Peyer's patch (tissue), 4 donors: Measurements from ENCODE around the gene CCZ1. TPM values are rescaled to one million over a fixed set of nuclear protein-coding genes. Genes with fewer than 3 reads are reported as not detected.
"Not testable (repeated sequence)": the region's sequence is repeated elsewhere in the genome, so short reads cannot be mapped to it uniquely, and the experiment has no call there.

ENCODE experiments used
- DNase-seq, 3 donors: peaks; one replicate each; pipeline ENCODE4 v3.0.0-alpha.2; 2017 to 2019
- H3K27ac ChIP-seq, 4 donors: fragments of 200-600 bp; sonication (generic); one replicate each; pipeline ENCODE4 v1.5.1; 2016 to 2019
- H3K27me3 ChIP-seq, 2 donors: fragments of 200-600 bp; sonication (generic); one replicate each; pipeline ENCODE4 v1.5.1; 2019
- H3K36me3 ChIP-seq, 3 donors: fragments of 200-600 bp; sonication (generic); one replicate each; pipeline ENCODE4 v1.5.1; 2016 to 2019
- H3K4me1 ChIP-seq, 4 donors: fragments of 200-600 bp; sonication (generic); one replicate each; pipeline ENCODE4 v1.5.1; 2016 to 2019
- H3K4me3 ChIP-seq, 4 donors: fragments of 200-600 bp; sonication (generic); 1 replicate in 3 of 4; 2 replicates in 1 of 4; pipeline ENCODE4 v1.5.1; 2016 to 2019; ENCODE audit warnings: mild to moderate bottlenecking in 1 of 4
- H3K9me3 ChIP-seq, 4 donors: fragments of 200-600 bp; sonication (generic); one replicate each; pipeline ENCODE4 v1.5.1; 2016 to 2019; ENCODE audit warnings: mild to moderate bottlenecking in 1 of 4
- POLR2A ChIP-seq, 2 donors: fragments of 450-650 bp; IDR thresholded peaks; one replicate each; pipeline ENCODE4 v1.5.1; 2017; ENCODE audit warnings: antibody characterized with exemption in 2 of 2, mild to moderate bottlenecking in 2 of 2, moderate library complexity in 2 of 2
- total RNA-seq, 4 donors: library from RNA; depleted of rRNA; stranded (reverse); fragments of >200 nt; gene quantifications; one replicate each; pipeline ENCODE4 v1.1.0, GENCODE V29; 2016
- TF ChIP-seq, protein P1 (sequence below), 6 experiments: fragments of 450-650 bp in 4 of 6; fragments of 200-600 bp in 2 of 6; sonication (generic) in 1 of 6; IDR thresholded peaks; one replicate each; pipeline ENCODE4 v1.5.1; 2017 to 2019; ENCODE audit warnings: antibody characterized with exemption in 6 of 6, mild to moderate bottlenecking in 3 of 6, moderate library complexity in 1 of 6

CCZ1 gene
- total RNA-seq, 4 donors from 2014 or later, result 41.1 to 61.3 (median 55.1) TPM

DNA sequence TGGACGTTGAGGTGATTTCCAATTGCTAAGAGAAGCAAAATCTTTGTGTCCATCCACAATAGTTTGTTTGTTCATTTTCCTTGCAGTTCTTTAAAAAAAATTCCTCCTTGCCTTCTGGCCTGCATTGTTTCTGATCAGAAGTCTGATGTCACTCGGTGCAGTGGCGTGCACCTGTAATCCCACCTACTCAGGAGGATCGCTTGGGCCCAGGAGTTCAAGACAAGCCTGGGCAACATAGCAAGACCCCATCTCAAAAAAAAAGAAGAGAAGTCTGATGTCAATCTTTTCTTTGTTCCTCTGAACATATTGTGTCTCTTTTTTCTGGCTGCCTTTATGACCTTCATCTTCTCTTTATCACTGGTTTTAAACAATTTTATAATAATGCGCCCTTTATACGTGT is 31.5 kb upstream of the CCZ1 start:
- no peak overlapping the region for H3K27ac ChIP-seq
- TF ChIP-seq, protein P1, sequence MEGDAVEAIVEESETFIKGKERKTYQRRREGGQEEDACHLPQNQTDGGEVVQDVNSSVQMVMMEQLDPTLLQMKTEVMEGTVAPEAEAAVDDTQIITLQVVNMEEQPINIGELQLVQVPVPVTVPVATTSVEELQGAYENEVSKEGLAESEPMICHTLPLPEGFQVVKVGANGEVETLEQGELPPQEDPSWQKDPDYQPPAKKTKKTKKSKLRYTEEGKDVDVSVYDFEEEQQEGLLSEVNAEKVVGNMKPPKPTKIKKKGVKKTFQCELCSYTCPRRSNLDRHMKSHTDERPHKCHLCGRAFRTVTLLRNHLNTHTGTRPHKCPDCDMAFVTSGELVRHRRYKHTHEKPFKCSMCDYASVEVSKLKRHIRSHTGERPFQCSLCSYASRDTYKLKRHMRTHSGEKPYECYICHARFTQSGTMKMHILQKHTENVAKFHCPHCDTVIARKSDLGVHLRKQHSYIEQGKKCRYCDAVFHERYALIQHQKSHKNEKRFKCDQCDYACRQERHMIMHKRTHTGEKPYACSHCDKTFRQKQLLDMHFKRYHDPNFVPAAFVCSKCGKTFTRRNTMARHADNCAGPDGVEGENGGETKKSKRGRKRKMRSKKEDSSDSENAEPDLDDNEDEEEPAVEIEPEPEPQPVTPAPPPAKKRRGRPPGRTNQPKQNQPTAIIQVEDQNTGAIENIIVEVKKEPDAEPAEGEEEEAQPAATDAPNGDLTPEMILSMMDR (IDR thresholded peaks at IDR 0.05), result no peak
- TF ChIP-seq POLR2A (IDR thresholded peaks at IDR 0.05), result no peak
- H3K4me3 ChIP-seq, result no peak overlapping the region
- H3K27me3 ChIP-seq, result no peaks in the 10 kb centered on the region
- no peaks in the 10 kb centered on the region for H3K36me3 ChIP-seq
- H3K9me3 ChIP-seq, result no peaks in the 10 kb centered on the region
- no peak for DNase-seq
- no peaks in the 10 kb centered on the region for H3K4me1 ChIP-seq

DNA sequence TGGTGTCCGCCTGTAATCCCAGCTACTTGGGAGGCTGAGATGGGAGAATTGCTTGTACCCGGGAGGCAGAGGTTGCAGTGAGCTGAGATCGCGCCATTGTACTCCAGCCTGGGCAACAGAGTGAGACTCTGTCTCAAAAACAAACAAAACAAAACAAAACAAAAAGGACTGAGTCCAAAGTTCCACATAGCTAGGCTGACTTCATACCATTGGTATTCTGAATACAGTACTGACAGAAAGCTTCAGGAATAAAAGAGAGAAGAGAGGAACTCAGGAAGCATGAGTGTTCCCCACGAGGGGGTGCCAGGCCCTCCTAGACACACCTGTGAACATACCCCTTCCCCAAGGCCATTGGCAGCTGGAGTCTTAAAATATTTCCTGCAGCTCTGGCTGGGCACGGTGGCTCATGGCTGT is 29.6 kb upstream of the CCZ1 start:
- not testable (repeated sequence) for H3K4me3 ChIP-seq, H3K36me3 ChIP-seq, H3K9me3 ChIP-seq, H3K27ac ChIP-seq, H3K27me3 ChIP-seq, H3K4me1 ChIP-seq, DNase-seq

DNA sequence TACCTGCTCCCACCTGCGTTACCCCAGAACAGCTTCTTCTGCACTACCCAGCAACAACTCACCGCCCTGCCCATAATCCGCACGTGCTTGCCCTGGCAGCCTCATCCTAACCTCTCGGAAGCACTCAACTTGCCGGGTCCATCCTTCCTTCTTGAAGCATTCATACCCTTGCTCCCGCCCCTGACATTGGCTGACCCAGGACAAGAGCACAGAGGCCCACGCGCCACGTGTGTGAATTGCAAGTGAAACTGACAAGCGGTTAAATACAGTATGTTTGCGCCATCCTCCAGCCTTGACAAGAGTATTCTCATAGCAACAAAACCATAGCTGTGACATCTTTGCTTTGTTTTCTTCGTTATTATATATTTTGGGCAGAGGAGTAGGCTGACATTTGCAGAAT is 28.8 kb upstream of the CCZ1 start:
- no peak for DNase-seq
- Histone ChIP-seq H3K9me3 (no peaks in the 10 kb centered on the region), H3K27ac (no peak overlapping the region), H3K4me1 (no peaks in the 10 kb centered on the region), H3K27me3 (no peaks in the 10 kb centered on the region), H3K36me3 (no peaks in the 10 kb centered on the region), H3K4me3 (no peak overlapping the region)
- TF ChIP-seq POLR2A (IDR thresholded peaks at IDR 0.05), result no peak
- TF ChIP-seq, protein P1 (IDR thresholded peaks at IDR 0.05), result no peak

DNA sequence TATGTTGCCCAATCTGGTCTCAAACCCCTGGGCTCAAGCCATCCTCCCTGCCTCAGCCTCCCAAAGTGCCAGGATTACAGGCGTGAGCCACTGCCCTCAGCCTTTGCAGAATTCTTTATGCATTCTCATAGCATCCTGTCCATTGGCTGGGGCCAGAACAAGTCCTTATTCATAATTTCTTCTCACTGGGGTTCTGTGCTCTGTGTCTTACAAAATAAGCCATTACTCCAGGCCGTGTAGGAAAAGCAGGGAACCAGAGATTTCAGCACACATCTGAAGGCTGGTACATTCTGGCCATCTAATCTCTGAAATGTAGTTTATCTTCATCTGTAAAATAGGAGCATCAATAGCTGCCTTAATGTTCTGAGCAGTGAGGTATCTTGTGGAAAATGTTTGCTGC is 28.2 kb upstream of the CCZ1 start:
- Histone ChIP-seq H3K27me3 (no peaks in the 10 kb centered on the region), H3K4me1 (no peaks in the 10 kb centered on the region), H3K36me3 (no peaks in the 10 kb centered on the region), H3K9me3 (no peaks in the 10 kb centered on the region), H3K27ac (no peak overlapping the region), H3K4me3 (no peak overlapping the region)
- TF ChIP-seq POLR2A (IDR thresholded peaks at IDR 0.05), result no peak
- TF ChIP-seq, protein P1 (IDR thresholded peaks at IDR 0.05), result no peak
- no peak for DNase-seq

DNA sequence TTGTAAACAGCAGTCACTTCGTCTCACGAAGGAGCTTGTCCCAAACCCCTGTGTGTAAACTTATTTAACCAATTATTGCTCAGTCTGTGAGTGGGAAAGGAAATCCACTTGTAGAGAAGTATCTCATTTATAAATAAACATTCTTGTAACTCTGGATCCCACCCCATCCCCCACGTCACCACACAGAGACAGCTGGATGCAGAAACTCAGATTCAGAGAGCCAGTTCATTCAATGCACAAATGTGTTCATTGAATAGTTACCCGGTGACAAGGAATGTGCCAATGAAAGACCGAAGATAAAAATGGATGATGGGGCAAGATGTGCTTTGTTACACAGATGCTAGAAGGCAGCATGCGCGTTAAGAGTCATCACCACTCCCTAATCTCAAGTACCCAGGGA is 26.2 kb upstream of the CCZ1 start:
- H3K27me3 ChIP-seq, result no peaks in the 10 kb centered on the region
- no peak for DNase-seq
- no peak overlapping the region for H3K4me3 ChIP-seq
- TF ChIP-seq, protein P1 (IDR thresholded peaks at IDR 0.05), result no peak
- no peak for TF ChIP-seq POLR2A (IDR thresholded peaks at IDR 0.05)
- H3K4me1 ChIP-seq, result no peaks in the 10 kb centered on the region
- no peak overlapping the region for H3K27ac ChIP-seq
- H3K36me3 ChIP-seq, result no peaks in the 10 kb centered on the region
- no peaks in the 10 kb centered on the region for H3K9me3 ChIP-seq

DNA sequence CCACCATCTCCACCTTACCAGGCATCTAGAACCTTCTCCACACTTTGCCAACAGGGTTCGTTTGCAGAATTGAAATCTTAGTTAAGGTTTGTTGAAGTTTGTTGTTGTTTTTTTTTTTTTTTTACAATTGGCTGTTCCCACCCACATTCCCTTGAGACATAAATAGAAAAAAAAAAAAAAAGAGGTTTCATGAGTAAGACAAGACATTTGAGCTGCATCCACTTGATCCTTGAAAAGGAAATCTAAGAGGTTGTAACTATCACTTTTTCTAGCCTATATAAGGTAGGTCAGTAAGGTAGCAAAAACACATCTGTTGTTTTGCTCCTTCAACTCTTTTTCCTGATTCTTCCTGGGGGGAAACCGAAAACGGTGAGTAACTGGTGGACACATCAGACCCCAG is 18.9 kb upstream of the CCZ1 start:
- DNase-seq, H3K9me3 ChIP-seq, H3K4me3 ChIP-seq, H3K36me3 ChIP-seq, H3K4me1 ChIP-seq, H3K27ac ChIP-seq, H3K27me3 ChIP-seq: not testable (repeated sequence)

DNA sequence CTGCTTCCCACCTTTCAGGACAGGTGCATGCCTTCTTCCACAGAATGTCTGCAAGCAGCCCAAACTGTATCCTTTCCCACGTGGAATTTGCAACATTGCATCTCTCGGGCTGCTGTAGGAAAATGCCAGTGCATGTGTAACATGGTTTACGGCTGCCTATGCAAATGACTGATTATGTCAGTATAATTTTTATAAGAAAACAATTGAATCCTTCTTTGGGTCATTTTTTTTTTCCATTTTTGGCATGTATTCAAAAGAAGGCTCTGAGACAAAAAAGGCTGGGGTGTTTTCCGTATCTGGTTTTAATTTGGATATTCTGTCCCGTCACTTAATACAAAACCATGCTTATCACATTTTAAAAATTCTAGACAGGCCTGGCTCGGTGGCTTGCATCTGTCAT is 18.4 kb upstream of the CCZ1 start:
- H3K4me1 ChIP-seq, DNase-seq, H3K4me3 ChIP-seq, H3K27ac ChIP-seq, H3K27me3 ChIP-seq, H3K9me3 ChIP-seq, H3K36me3 ChIP-seq: not testable (repeated sequence)

DNA sequence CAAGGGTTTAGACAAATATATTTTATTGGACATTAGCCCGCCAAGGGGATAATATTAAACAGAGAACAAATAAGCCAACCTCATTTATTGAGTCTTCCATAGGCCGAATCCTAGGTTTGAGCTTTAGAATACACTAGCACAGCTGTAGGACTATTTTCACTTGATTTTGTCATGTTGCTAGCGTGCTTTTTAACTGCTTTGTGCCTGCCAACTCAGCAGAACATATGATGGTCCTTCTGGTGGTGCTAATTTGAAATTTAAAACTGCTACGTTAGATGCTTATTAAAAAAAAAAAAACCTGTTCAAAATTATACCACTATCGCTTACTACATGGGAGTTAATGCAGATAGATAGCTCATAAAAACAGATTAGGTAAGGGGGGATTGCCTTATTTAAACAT is 14.1 kb upstream of the CCZ1 start:
- DNase-seq, H3K9me3 ChIP-seq, H3K4me3 ChIP-seq, H3K27me3 ChIP-seq, H3K27ac ChIP-seq, H3K36me3 ChIP-seq, H3K4me1 ChIP-seq: not testable (repeated sequence)

DNA sequence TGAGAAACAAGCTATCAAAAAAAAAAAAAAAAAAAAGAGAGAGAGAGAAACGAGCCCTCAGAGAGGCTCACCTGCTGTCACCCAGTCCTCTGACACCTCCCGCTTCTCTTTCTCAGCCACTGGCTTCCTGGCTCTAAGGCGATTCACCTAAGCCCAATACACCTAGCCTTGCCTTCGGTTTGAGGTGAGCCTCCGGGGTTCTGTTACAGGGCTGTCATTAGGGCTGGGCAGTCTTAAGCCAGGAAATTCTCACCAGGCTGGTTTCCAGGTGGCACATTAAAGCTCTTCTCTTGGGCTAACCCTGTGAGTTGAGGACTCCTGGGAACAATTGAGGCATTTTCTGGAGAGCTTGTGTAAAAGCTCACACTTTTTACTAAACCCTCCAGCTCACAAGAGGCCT is 10.5 kb upstream of the CCZ1 start:
- not testable (repeated sequence) for H3K4me3 ChIP-seq, H3K9me3 ChIP-seq, DNase-seq, H3K36me3 ChIP-seq, H3K4me1 ChIP-seq, H3K27ac ChIP-seq, H3K27me3 ChIP-seq

DNA sequence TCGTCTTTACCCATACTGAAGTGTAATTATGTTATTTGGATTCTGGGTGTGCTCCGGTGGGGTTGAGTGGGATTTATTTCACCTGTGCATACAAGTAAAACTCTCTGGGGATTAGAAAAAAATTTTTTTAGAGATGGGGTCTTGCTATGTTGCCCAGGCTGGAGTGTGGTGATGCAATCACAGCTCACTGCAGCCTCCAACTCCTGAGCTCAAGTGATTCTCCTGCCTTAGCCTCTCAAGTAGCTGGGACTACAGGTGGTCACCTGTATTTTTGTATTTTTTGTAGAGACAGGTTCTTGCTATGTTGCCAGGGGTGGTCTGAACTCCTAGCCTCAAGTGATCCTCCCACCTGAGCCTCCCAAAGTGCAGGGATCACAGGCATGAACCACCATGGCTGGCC is 8.3 kb upstream of the CCZ1 start:
- H3K27ac ChIP-seq, H3K4me3 ChIP-seq, H3K4me1 ChIP-seq, H3K27me3 ChIP-seq, H3K9me3 ChIP-seq, DNase-seq, H3K36me3 ChIP-seq: not testable (repeated sequence)
